HG03469 (cell line): ENCODE results near the gene WDFY1.

Experiments
- ATAC-seq: cut with Tn5 transposase; IDR thresholded peaks from one replicate; pipeline ENCODE4 v1.9.1; 2021; ENCODE audit warnings: mild to moderate bottlenecking, moderate library complexity, moderate number of reproducible peaks; ENCODE audit not compliant: unreplicated experiment

WDFY1 gene

GRCh38 chr2:223860809-223861738 lies 84.1 kb downstream of the WDFY1 start:
- no peak for ATAC-seq

DNA sequence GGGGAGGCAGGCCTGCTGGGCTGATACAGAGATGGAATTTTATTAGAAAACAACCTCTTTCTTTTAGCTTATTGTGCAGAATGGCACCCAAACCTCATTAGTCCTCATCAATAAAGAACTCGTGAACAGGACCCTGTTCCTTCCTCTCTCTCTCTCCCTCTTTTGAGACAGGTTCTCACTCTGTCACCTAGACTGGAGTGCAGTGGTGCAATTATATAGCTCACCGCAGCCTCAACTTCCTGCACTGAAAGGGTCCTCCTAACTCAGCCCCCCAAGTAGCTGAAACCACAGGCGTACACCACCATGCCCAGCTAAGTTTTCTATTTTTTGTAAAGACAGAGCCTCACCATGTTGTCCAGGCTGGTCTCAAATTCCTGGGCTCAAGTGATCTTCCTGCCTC lies 86.1 kb downstream of the WDFY1 start:
- ATAC-seq: no peak

DNA sequence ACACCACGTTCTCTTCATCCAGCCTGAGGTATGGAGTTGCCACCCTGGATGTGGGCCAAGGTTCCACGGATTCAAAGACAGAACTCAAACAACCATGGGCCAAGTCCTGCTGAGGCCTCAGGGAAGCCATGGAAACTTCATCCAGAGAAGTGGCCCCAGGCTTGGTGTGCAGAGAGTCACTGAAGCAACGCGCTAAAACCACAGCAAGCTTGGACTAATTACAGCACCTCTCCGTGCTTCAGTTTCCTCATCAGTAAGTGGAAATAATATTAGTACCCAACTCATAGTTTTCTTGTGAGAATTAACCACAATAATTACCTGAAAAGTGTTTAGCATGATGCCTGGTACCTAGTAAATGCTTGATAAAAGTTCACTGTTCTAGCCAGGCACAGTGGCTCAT lies 88.6 kb downstream of the WDFY1 start:
- peak; percentile 40 for ATAC-seq

DNA sequence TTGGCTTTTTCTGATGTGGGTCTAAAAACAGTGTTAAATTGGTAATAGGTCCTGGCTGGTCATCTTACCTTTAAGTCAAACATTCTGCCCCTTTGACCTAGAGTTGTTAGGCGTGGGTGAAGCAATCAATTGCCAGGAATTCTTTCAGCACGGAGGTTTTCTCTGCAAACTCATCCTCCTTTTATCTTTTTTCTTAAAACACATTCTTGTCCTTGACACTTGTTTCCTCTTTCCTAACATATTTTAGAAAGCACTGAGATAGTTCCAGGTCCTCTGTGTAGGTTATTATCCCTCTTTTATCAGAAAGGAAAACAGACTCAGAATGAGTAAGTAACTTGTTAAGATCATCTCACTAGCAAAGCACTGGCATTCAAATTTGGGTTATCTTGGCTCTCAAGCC lies 89.1 kb downstream of the WDFY1 start:
- no peak for ATAC-seq

GRCh38 chr2:223855426-223855825 lies 89.7 kb downstream of the WDFY1 start:
- no peak for ATAC-seq

DNA sequence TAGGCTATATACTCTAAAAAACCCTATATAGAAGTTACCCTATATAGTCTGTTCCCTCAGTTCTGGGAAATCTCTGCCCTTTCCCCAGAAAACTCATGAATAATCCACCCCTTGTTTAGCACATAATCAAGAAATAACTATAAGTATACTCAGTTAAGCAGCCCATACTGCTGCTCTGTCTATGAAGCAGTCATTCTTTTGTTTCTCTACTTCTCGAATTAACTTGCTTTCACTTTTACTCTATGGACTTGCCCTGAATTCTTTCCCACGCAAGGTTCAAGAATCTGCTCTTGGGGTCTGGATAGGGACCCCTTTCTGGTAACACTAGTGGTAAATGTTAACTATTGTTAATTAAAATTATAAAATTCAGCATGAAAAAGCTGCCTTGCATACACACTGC lies 90.4 kb downstream of the WDFY1 start:
- ATAC-seq: peak; percentile 41

- ATAC-seq: no peak
Measured at GRCh38 chr2:223853425-223853837, 91.7 kb downstream of the WDFY1 start.

DNA sequence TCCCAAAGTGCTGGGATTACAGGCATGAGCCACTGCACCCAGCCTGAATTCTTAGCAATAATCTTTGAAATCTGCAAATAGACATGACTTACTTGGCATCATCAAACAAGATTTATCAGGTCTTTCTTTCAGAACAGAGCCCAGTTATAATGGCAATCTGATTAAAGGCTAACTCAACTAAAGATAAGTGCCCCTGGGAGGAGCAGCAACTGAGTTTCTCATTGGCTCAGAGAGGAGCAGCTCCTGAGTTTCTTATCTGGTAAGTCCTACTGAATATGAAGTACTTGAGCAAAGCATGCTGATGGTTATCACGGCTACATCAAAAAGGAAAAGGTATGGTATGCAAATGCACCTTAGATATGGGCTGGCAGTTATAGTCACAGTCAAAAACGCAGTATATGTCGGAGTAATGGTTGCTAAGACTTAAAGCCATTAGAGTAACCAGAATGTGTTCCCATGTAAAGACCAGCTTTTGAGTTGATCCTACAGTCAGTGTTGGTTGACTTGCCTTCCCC lies 92.8 kb downstream of the WDFY1 start:
- no peak for ATAC-seq

GRCh38 chr2:223847410-223847809 lies 97.7 kb downstream of the WDFY1 start:
- no peak for ATAC-seq

- ATAC-seq: no peak
Measured at GRCh38 chr2:223846515-223846914, 98.6 kb downstream of the WDFY1 start.

DNA sequence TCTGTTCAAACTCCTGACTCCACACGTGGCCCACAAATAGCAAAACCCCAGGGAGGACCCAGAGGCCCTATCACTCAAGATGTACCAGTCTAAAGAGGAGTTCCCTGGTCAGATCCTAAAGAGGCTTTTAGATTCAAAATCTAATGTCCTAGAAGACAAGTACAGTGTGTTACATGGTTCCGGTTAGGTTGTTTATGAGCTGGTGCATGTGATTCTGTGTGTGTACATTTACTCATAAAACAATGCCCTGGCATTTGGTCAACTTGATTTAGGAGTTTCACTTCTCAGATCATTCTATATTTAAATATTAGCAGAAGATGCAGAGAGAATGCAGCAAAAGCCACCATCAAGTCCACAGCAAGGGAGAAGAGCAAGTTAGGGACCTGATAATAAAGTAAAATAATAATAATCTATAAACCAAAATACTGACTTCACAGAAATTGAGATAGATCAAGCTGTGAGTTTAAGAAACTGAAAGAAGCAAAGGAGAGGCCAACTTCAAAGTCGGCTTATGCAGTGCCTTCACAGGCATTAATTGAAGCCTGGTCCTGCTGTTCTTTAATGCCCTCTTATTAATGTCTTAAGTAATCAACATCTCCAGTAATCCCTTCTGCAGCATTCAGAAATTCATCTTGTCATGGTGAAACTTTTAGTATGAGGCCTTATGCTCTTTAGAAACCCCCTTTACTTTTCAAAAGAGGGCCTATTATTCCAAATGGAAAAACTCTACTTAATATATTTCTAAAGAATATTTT lies 103.5 kb downstream of the WDFY1 start:
- ATAC-seq: peak; percentile 26

DNA sequence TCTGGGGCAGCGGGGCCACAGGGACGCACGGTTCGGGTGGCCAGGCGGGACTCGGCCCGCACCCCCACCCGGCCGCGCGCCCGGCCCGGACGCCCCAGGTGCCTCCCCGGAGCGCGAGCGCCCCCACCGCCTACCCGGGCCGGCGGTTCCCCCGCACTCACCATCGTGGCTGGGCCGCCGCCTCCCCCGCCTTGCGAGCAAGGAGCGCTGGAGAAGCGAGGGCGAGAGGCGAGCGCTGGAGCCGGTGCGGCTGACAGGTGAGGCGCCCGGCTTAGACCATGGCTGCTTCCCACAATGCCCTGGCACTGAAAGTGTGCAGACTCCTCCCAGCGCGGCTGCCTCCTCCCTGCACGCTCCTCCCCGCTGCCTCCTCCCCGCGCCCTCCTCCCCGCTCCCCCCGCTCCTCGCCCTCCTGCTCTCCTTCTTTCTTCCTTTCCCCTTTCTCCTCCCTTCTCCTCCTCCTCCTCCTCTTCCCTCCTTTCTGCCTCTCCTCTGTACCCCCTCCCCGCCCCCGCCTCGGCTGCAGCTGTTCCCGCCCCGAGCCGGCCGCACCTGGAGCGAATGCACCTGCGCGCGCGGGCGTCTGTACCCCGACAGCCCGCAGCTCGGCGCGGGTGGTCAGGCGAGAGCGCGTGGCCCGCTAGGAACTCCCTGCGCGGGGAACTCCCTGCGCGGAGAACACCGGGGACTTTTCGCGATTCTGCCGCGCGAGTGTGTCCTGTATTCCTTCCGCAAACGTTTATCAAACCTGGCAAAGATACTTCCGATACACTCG lies 107.7 kb downstream of the WDFY1 start, which contains the start of gene AP1S3:
Gene AP1S3, minus strand, starts transcription at position 296 of the 775 bp plus-strand sequence. Its CDS starts 132 bp downstream, at position 164.
- ATAC-seq: peak; percentile 43

DNA sequence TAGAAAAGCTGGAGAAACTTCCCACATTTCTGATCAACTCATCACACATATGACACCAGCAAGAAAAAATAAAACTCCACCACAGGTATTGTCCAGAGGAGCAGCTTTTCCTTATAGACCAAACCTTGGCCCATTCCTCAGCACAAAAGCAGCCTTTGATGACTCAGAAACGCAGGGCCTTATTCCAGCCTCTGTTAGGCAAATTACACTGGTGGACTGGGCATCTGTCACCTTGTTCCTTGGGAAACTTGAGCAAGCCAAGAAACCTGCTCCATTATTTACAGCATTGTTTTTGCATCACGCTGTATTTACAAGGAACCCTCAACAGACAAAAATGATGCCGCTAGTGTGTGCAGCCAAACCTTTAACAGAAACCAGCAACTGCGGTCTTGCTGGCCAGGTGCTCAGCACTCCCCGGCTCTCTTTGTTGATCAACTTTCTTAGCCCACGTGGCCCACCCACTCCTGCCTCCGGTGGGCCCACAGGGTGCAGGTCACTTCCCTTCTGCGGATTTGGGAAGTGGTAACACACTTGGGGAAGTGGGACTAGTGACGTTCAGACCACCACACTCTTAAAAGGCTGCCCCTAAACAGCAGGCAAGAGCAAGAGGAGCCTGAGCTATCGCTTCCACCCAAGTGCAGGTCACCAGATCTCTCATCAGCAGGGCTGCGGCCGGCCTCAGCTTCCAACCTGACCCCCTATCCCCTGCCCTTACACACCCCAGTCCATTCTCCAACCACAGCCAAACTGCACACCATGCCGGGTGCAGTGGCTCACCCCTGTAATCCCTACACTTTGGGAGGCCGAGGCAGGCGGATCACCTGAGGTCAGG lies 109.2 kb downstream of the WDFY1 start:
- peak; percentile 73 for ATAC-seq

DNA sequence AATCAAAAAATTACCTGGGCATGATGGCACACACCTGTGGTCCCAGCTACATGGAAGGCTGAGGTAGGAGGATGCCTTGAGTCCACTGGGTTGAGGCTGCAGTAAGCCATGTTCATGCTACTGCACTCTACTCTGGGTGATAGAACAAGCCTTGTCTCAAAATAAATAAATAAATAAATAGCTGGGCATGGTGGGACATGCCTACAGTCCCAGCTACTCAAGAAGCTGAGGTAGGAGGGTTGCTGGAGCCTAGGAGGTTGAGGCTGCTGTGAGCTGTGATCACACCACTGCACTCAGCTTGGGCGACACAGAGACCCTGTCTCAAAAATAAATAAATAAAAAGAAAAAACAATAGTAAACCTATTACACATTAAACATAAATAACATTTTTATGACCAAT lies 110.7 kb downstream of the WDFY1 start:
- no peak for ATAC-seq

- no peak for ATAC-seq
Measured at GRCh38 chr2:223832241-223832903, 112.8 kb downstream of the WDFY1 start.

DNA sequence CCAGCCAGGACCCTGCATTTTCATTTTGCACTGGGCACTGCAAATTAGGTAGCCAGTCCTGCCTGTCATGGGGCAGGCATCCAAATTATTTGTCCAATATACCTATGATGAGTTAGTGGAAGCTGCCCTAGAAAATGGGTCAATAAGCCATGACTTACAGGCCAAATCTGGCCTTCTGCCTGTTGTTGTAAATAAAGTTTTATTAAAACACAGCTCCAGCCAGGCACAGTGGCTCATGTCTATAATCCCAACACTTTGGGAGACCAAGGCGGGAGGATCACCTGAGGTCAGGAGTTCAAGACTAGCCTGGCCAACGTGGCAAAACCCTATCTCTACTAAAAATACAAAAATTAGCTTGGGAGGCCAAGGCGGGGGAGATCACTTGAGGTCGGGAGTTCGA lies 116.0 kb downstream of the WDFY1 start:
- ATAC-seq: no peak

DNA sequence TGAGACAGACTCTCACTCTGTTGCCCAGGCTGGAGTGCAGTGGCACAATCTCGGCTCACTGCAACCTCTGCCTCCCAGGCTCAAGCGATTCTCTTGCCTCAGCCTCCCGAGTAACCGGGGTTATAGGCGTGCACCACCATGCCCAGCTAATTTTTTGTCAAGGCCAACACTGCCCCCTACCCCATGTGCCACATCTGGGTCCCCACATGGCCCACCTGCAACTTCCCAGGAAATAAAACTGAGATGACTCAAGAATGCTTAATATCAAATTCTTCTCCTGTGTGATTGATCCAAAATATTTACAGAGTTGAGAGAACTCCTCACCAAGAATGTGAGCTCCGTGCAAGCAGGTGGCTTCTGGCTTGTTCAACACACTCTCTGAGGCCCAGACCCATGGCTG lies 116.8 kb downstream of the WDFY1 start:
- no peak for ATAC-seq

DNA sequence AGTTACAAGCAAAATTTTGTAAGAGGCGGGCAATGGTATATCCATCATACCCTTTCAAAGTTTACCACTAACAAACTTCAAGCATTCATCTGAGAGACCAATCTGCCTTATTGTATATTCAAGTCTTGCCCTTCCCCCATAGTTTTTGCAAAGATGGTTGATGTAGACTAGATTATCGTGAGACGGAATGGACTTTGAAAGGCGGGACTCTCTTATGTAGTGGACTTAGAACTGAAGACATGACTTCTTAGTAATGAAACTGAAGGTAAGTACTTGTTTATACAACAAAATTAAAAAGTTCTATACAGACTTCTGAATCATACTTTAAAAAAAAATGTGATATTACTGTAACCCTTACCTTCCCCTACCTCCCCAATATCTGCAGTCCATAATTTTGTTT lies 118.1 kb downstream of the WDFY1 start:
- ATAC-seq: no peak
